NB4 (cell line): ENCODE measurements around the gene TTYH3.

Experiments
- DNase-seq: peaks from one replicate; pipeline ENCODE4 v3.0.0; 2010; ENCODE audit warnings: low read depth
- H3K4me3 ChIP-seq: one replicate; pipeline ENCODE4 v1.5.1; 2011; ENCODE audit warnings: mild to moderate bottlenecking, low read depth, low read length, moderate library complexity
- CTCF ChIP-seq: IDR thresholded peaks from one replicate; pipeline ENCODE4 v1.5.1; 2012; ENCODE audit warnings: low read depth, low read length
- MAX ChIP-seq: IDR thresholded peaks from 2 replicates; pipeline ENCODE4 v1.6.1; 2011; ENCODE audit warnings: low read depth, low read length
- MYC ChIP-seq: IDR thresholded peaks from 2 replicates; pipeline ENCODE4 v1.6.1; 2011; ENCODE audit warnings: low read depth, low read length
- POLR2A ChIP-seq: IDR thresholded peaks from 2 replicates; pipeline ENCODE4 v1.6.1; 2011; ENCODE audit warnings: mild to moderate bottlenecking; ENCODE audit not compliant: insufficient read length; ENCODE audit errors: extremely low read depth

Gene TTYH3

GRCh38 chr7:2627258-2628129 is 4.3 kb upstream of the TTYH3 start:
- no peak for DNase-seq
- TF ChIP-seq POLR2A (no peak), CTCF (no peak), MAX (no peak), MYC (no peak)
- no peak overlapping the region for H3K4me3 ChIP-seq

GRCh38 chr7:2628130-2628482 is 3.7 kb upstream of the TTYH3 start:
- DNase-seq = no peak
- TF ChIP-seq MAX (no peak), CTCF (no peak), MYC (no peak), POLR2A (no peak)
- H3K4me3 ChIP-seq = no peak overlapping the region

- DNase-seq = no peak
- no peak overlapping the region for H3K4me3 ChIP-seq
- TF ChIP-seq MAX (no peak), POLR2A (no peak), MYC (no peak)
Observed at GRCh38 chr7:2628891-2629290, 2.9 kb upstream of the TTYH3 start.

- TF ChIP-seq CTCF = no peak
- no peak for DNase-seq
- no peak overlapping the region for H3K4me3 ChIP-seq
Observed at GRCh38 chr7:2629746-2630681, 1.8 kb upstream of the TTYH3 start.

- H3K4me3 ChIP-seq = peak overlapping the region; percentile 70
- TF ChIP-seq MAX = no peak; the same call in 1 of the 2 replicates
- TF ChIP-seq MYC = no peak
- no peak for TF ChIP-seq POLR2A
- no peak for TF ChIP-seq CTCF
- peak; percentile 94 for DNase-seq
Observed at GRCh38 chr7:2632733-2633537, 1.1 kb downstream of the TTYH3 start.
